MCF 10A (cell line): ENCODE results near the gene CMTM2. TPM values are rescaled to one million over a fixed set of nuclear protein-coding genes. Genes with fewer than 3 reads are reported as not detected.

ENCODE experiments used
- BruUV-seq: library from RNA; stranded (reverse); fragments of 400-500 nt; replicated peaks from 2 replicates; lab custom pipeline; 2021; lab: Mats Ljungman, UMichigan
- CTCF ChIA-PET: fragments of 300-600 bp; sonication (Branson Sonifier 250); formaldehyde crosslinking; extraction: SDS; loops from one replicate; lab custom pipeline; 2021; ENCODE audit warnings: antibody characterized with exemption, inconsistent platforms; lab: Yijun Ruan, JAX
- POLR2A ChIA-PET: fragments of 300-600, 350-650 bp; sonication (Branson Sonifier 250); formaldehyde crosslinking; extraction: SDS; loops from one replicate; lab custom pipeline; 2020; ENCODE audit warnings: antibody characterized with exemption, inconsistent platforms; lab: Yijun Ruan, JAX
- DNase-seq: peaks from one replicate; pipeline ENCODE4 v3.0.0-alpha.2; 2018; ENCODE audit not compliant: unreplicated experiment
- H3K27ac Mint-ChIP-seq: one replicate; pipeline ENCODE4 v1.8.0; 2022; ENCODE audit warnings: mild to moderate bottlenecking, low read depth, mixed read lengths; ENCODE audit not compliant: unreplicated experiment
- H3K27me3 Mint-ChIP-seq: one replicate; pipeline ENCODE4 v1.8.0; 2022; ENCODE audit warnings: mixed read lengths; ENCODE audit not compliant: insufficient read depth, unreplicated experiment
- H3K36me3 Mint-ChIP-seq: one replicate; pipeline ENCODE4 v1.8.0; 2022; ENCODE audit warnings: mild to moderate bottlenecking, moderate library complexity, mixed read lengths; ENCODE audit not compliant: insufficient read depth, unreplicated experiment
- H3K4me1 Mint-ChIP-seq: one replicate; pipeline ENCODE4 v1.8.0; 2022; ENCODE audit warnings: mixed read lengths; ENCODE audit not compliant: insufficient read depth, unreplicated experiment
- H3K4me3 Mint-ChIP-seq: one replicate; pipeline ENCODE4 v1.8.0; 2022; ENCODE audit warnings: mild to moderate bottlenecking, moderate library complexity, mixed read lengths; ENCODE audit not compliant: unreplicated experiment
- H3K9me3 Mint-ChIP-seq: one replicate; pipeline ENCODE4 v1.8.0; 2022; ENCODE audit warnings: mixed read lengths; ENCODE audit not compliant: unreplicated experiment
- intact Hi-C: fragments of 100-400 bp; cut with micrococcal nuclease; formaldehyde crosslinking; loops from 2 replicates; pipeline ENCODE4 v1.14.1; 2022
- total RNA-seq: library from RNA; stranded (reverse); gene quantifications from 2 replicates; pipeline ENCODE4 v1.2.3, GENCODE V29; 2022
- TF ChIP-seq, protein P1 (sequence below): fragments of 200-600 bp; IDR thresholded peaks from one replicate; pipeline ENCODE4 v1.8.0; 2022; ENCODE audit warnings: antibody characterized with exemption, mild to moderate bottlenecking; ENCODE audit not compliant: unreplicated experiment

The CMTM2 gene
- total RNA-seq, 1 experiment from 2014 or later, result not detected

DNA sequence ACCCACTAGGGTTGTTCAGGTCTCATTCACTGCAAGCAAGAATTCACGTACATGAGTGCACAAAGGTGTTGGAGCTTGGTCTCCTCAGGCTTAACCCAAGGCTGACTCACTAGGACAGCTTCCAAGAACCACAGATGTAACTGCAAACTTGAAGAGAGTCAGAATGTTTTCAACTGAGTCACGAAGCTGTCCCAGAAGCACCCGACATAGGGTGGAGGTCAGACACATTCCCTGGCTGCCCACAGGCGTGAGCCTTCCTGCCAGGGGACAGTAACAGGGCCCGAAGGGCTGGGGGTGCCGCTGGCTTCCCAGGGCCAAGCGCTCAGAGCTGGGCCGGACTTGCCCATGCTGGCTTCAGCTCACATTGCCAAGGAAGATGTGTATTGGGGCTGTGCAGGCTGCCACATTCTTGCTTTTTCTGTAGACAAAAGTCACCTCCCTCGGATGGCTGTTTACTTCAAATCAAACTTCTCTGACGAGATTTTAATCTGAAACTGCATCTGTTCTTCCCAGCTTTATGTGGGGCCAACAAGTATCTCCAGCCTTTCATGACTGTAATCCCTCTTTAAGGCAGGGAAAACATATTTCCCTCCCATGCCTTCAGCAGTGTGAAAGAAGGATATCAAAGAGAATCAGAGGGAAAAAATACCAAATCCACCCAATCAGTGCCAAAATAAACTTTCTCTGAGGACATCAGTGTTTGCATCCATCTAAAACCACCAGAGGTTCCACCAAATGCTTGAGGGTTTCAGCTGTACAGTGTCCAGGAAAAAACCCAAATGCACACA lies 39.5 kb downstream of the CMTM2 start:
- POLR2A ChIA-PET, result interaction anchor here (0.7 to 3.4 kb wide), 20 partner anchors 8 to 211 kb away, joined by 3 to 29 read pairs (median 4); partner anchors contain the start of genes CKLF, CMTM4 and TK2
- Mint-ChIP-seq H3K36me3 (peaks cover 18% of the 10 kb centered on the region), H3K27ac (peak overlapping the region; percentile 75), H3K4me3 (peak overlapping the region; percentile 47), H3K4me1 (peaks cover 32% of the 10 kb centered on the region), H3K27me3 (no peaks in the 10 kb centered on the region), H3K9me3 (no peaks in the 10 kb centered on the region)
- peak; percentile 96 for DNase-seq
- TF ChIP-seq, protein P1, sequence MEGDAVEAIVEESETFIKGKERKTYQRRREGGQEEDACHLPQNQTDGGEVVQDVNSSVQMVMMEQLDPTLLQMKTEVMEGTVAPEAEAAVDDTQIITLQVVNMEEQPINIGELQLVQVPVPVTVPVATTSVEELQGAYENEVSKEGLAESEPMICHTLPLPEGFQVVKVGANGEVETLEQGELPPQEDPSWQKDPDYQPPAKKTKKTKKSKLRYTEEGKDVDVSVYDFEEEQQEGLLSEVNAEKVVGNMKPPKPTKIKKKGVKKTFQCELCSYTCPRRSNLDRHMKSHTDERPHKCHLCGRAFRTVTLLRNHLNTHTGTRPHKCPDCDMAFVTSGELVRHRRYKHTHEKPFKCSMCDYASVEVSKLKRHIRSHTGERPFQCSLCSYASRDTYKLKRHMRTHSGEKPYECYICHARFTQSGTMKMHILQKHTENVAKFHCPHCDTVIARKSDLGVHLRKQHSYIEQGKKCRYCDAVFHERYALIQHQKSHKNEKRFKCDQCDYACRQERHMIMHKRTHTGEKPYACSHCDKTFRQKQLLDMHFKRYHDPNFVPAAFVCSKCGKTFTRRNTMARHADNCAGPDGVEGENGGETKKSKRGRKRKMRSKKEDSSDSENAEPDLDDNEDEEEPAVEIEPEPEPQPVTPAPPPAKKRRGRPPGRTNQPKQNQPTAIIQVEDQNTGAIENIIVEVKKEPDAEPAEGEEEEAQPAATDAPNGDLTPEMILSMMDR, result no peak
- BruUV-seq, result no TSS peak
- CTCF ChIA-PET, result interaction anchor here (0.5 to 4.0 kb wide), 15 partner anchors 8 to 275 kb away, joined by 3 to 24 read pairs (median 3); no protein-coding TSS in a partner anchor
- intact Hi-C loops, result no loop called here

DNA sequence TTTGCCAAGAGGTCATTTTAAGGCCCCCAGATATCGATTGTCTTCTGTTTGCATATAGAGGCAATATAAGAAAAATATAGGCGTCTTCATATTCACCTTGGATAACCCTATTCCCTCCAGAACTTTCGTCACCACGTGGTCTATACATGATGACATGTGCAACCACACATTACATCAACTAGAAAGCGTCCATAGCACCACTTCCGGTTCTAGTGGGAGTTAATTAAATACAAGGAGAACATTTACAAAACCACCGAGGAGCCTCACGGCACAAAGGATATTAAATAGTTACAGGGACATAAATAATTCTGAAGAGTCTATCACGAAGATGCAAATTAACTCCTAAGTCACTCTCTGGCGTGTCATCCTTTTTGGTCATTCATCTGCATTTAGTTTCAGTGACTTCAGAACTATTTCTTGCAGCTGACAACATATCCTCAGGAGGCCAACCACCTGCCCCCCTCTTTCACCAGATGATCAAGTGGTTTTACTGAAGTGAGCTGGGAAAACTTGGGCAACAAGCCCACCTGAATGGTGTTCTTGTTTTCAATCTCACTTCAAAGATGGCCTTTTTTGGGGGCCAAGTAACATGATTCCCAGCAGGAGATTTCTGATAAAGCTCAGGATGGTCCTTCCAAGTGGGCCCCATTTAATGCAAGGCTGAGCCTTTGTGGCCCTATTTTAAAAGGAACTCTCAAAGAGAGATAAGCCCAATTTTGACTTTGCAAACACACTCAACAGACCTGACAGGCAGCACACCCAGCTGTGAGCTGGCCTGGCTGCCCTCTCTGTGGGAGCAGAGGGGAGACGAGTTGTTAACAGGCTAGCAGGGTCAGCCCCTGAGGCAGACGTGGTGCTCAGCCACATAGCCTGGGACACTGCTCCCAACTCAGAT lies 40.5 kb downstream of the CMTM2 start:
- ChIA-PET POLR2A (interaction anchor here (0.8 to 3.4 kb wide), 6 partner anchors 12 to 122 kb away, joined by 3 to 29 read pairs (median 10); no protein-coding TSS in a partner anchor), CTCF (interaction anchor here (0.6 to 4.0 kb wide), 9 partner anchors 9 to 205 kb away, joined by 3 to 19 read pairs (median 4); partner anchors contain the start of gene DYNC1LI2)
- BruUV-seq, result no TSS peak
- Mint-ChIP-seq H3K4me3 (no peak overlapping the region), H3K36me3 (peaks cover 18% of the 10 kb centered on the region), H3K9me3 (no peaks in the 10 kb centered on the region), H3K27ac (peak overlapping the region; percentile 31), H3K4me1 (peaks cover 32% of the 10 kb centered on the region), H3K27me3 (no peaks in the 10 kb centered on the region)
- intact Hi-C loops, result no loop called here
- DNase-seq, result peak; percentile 28
- TF ChIP-seq, protein P1, result no peak

DNA sequence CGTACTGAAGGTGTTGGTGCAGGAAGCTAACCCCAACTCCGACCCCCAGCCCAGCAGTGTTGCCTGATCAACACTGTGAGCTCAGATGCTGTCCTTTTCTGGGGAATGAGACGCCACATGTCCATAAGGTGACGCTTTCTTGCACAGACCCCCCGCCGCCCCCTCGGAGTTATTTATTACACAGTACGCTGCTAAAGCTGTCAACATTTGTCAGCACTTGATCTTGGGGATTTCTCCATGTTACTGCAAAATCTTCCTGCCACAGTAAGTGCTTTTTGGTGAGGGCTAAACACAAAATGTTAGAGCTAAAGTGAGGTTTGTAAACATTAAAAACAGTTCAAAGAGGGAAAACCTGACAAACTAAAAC lies 41.1 kb downstream of the CMTM2 start:
- H3K4me1 Mint-ChIP-seq, result peaks cover 32% of the 10 kb centered on the region
- no TSS peak for BruUV-seq
- no peaks in the 10 kb centered on the region for H3K27me3 Mint-ChIP-seq
- no peaks in the 10 kb centered on the region for H3K9me3 Mint-ChIP-seq
- H3K27ac Mint-ChIP-seq, result no peak overlapping the region
- peaks cover 18% of the 10 kb centered on the region for H3K36me3 Mint-ChIP-seq
- TF ChIP-seq, protein P1, result no peak
- no peak overlapping the region for H3K4me3 Mint-ChIP-seq
- CTCF ChIA-PET, result interaction anchor here (0.6 to 4.0 kb wide), 7 partner anchors 10 to 206 kb away, joined by 3 to 19 read pairs (median 6); partner anchors contain the start of gene DYNC1LI2
- intact Hi-C loops, result no loop called here
- POLR2A ChIA-PET, result interaction anchor here (0.8 to 3.3 kb wide), 2 partner anchors 15 to 19 kb away, joined by 3 to 18 read pairs; no protein-coding TSS in a partner anchor
- DNase-seq, result no peak
